GM23338 (cell line): Measurements from ENCODE around the gene HIVEP3. TPM values are rescaled to one million over a fixed set of nuclear protein-coding genes. Genes with fewer than 3 reads are reported as not detected.

Experiments
- ATAC-seq: fragments of 200-7000 bp; cut with Tn5 transposase; 3 replicates; pipeline ENCODE4 v1.9.1; 2020
- DNase-seq: peaks from one replicate; pipeline ENCODE4 v3.0.0-alpha.2; 2015; ENCODE audit warnings: low spot score
- H2AFZ ChIP-seq: fragments of 200-600 bp; sonication (generic); 2 replicates; pipeline ENCODE4 v1.8.0; 2016; ENCODE audit warnings: antibody characterized with exemption, mild to moderate bottlenecking, moderate library complexity
- H3F3A ChIP-seq: fragments of 200-600 bp; sonication (generic); replicated peaks from 2 replicates; pipeline ENCODE4 v1.8.0; 2017; ENCODE audit warnings: antibody characterized with exemption, mixed run types, low read depth
- H3K27ac ChIP-seq: fragments of 200-600 bp; sonication (generic); 2 replicates; pipeline ENCODE4 v1.6.1; 2016; ENCODE audit warnings: low read depth
- H3K27me3 ChIP-seq: fragments of 200-600 bp; sonication (generic); 2 replicates; pipeline ENCODE4 v1.8.0; 2016; ENCODE audit warnings: mild to moderate bottlenecking, mixed run types, moderate library complexity; ENCODE audit not compliant: insufficient read depth
- H3K36me3 ChIP-seq: fragments of 200-600 bp; sonication (generic); 2 replicates; pipeline ENCODE4 v1.8.0; 2016; ENCODE audit warnings: mild to moderate bottlenecking; ENCODE audit not compliant: insufficient read depth
- H3K4me1 ChIP-seq: fragments of 200-600 bp; sonication (generic); 2 replicates; pipeline ENCODE4 v1.8.0; 2016; ENCODE audit warnings: mild to moderate bottlenecking, moderate library complexity; ENCODE audit not compliant: insufficient read depth
- H3K4me2 ChIP-seq: fragments of 200-600 bp; sonication (generic); 2 replicates; pipeline ENCODE4 v1.7.1; 2017; ENCODE audit warnings: mixed run types
- H3K4me3 ChIP-seq: fragments of 200-600 bp; sonication (generic); 2 replicates; pipeline ENCODE4 v1.6.1; 2016; ENCODE audit warnings: mixed run types
- H3K79me2 ChIP-seq: fragments of 200-600 bp; sonication (generic); replicated peaks from 2 replicates; pipeline ENCODE4 v1.8.0; 2017; ENCODE audit warnings: mild to moderate bottlenecking; ENCODE audit not compliant: insufficient read depth
- H3K9me2 ChIP-seq: fragments of 200-600 bp; sonication (generic); 2 replicates; pipeline ENCODE4 v1.8.0; 2017; ENCODE audit not compliant: insufficient read depth
- H4K20me1 ChIP-seq: fragments of 200-600 bp; sonication (generic); replicated peaks from 2 replicates; pipeline ENCODE4 v1.8.0; 2017; ENCODE audit warnings: mild to moderate bottlenecking; ENCODE audit not compliant: insufficient read depth
- H3K27ac Mint-ChIP-seq: 2 replicates; pipeline ENCODE4 v1.8.0; 2020; ENCODE audit warnings: inconsistent platforms, mild to moderate bottlenecking, moderate library complexity, mixed read lengths
- H3K27me3 Mint-ChIP-seq: 3 replicates; pipeline ENCODE4 v1.8.0; 2022; ENCODE audit warnings: low read depth, mild to moderate bottlenecking, moderate library complexity, mixed read lengths, inconsistent platforms; ENCODE audit not compliant: insufficient read depth, poor library complexity
- H3K36me3 Mint-ChIP-seq: 3 replicates; pipeline ENCODE4 v1.8.0; 2021; ENCODE audit warnings: low read depth, mild to moderate bottlenecking, inconsistent platforms, moderate library complexity, mixed read lengths
- H3K4me1 Mint-ChIP-seq: 3 replicates; pipeline ENCODE4 v1.8.0; 2020; ENCODE audit warnings: mild to moderate bottlenecking, inconsistent platforms, mixed read lengths
- H3K4me3 Mint-ChIP-seq: 3 replicates; pipeline ENCODE4 v1.8.0; 2021; ENCODE audit warnings: moderate library complexity, mild to moderate bottlenecking, inconsistent platforms, mixed read lengths
- H3K9me3 Mint-ChIP-seq: 3 replicates; pipeline ENCODE4 v1.8.0; 2020; ENCODE audit warnings: moderate library complexity, mild to moderate bottlenecking, inconsistent platforms, mixed read lengths
- CREB1 ChIP-seq: fragments of 250-450 bp; sonication (Bioruptor Pico); IDR thresholded peaks from 2 replicates; pipeline ENCODE4 v1.5.0; 2020; ENCODE audit warnings: low read depth, mild to moderate bottlenecking, moderate library complexity
- JUNB ChIP-seq: IDR thresholded peaks from one replicate; pipeline ENCODE4 v1.6.1; 2016; ENCODE audit warnings: antibody characterized with exemption; ENCODE audit not compliant: unreplicated experiment
- NANOG ChIP-seq: IDR thresholded peaks from 2 replicates; pipeline ENCODE4 v1.6.1; 2016; ENCODE audit warnings: antibody characterized with exemption, borderline replicate concordance
- POLR2AphosphoS5 ChIP-seq: IDR thresholded peaks from 2 replicates; pipeline ENCODE4 v1.6.1; 2016; ENCODE audit warnings: antibody characterized with exemption, low read depth
- ZNF331 ChIP-seq: fragments of 250-450 bp; sonication (Bioruptor Pico); IDR thresholded peaks from 2 replicates; pipeline ENCODE4 v1.5.0; 2020; ENCODE audit warnings: low read depth, mild to moderate bottlenecking, moderate library complexity
- polyA plus RNA-seq: library from polyadenylated mRNA; unstranded; fragments of >200 nt; fragmentation: Nextera tagmentation; extraction: Ambion mirVana; gene quantifications from 2 replicates; pipeline ENCODE4 v1.2.1, GENCODE V29; 2016
- total RNA-seq: library from RNA; depleted of rRNA; stranded (reverse); fragments of >200 nt; shearing (Covaris generic); gene quantifications from 2 replicates; pipeline ENCODE4 v1.2.3, GENCODE V29; 2014
- TF ChIP-seq, protein P1 (sequence below): IDR thresholded peaks from one replicate; pipeline ENCODE4 v1.6.1; 2018; ENCODE audit warnings: antibody characterized with exemption; ENCODE audit not compliant: unreplicated experiment
- TF ChIP-seq, protein P2 (sequence below): fragments of 250-450 bp; sonication (Bioruptor Pico); IDR thresholded peaks from 2 replicates; pipeline ENCODE4 v1.5.0; 2020; ENCODE audit warnings: mild to moderate bottlenecking, moderate library complexity
- TF ChIP-seq, protein P3 (sequence below), 2 experiments: fragments of 200-600 bp in 1 of 2; sonication (generic) in 1 of 2; conservative IDR thresholded peaks; 2 replicates each; pipeline versions ENCODE4 v1.5.1 to v1.6.1; 2016 to 2017; ENCODE audit warnings: antibody characterized with exemption in 2 of 2, low read depth in 2 of 2, mild to moderate bottlenecking in 2 of 2, moderate library complexity in 1 of 2

The HIVEP3 gene
- total and polyA plus RNA-seq, 2 experiments from 2014 or later = 0.14 to 0.24 TPM

DNA sequence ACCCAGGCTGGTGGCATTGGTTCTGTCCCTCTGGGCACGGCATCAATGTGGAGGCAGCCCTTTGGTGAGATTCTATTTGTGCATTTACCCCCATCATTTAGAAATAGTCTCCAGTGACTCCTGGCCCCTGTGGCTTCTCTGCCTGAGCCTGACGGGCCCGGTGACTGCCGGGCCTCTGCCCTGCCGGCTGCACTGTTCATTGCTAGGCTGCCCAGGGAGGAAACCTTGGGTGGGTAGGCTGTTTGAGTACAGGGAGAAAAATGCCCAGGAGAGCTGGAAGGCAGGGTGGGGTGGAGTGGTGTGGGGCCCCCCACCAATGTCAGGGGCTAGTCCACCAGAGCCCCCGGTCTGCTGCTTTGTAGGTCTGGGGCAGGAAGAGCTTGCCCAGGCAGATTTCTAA, 410.9 kb downstream of the HIVEP3 start:
- Histone ChIP-seq H3K4me2 (no peak overlapping the region), H2AFZ (peak overlapping the region; percentile 85; the same call in 1 of the 2 replicates), H3K4me1 (no peaks in the 10 kb centered on the region), H3K9me2 (no peaks in the 10 kb centered on the region; the same call in 1 of the 2 replicates), H3K79me2 (no peaks in the 10 kb centered on the region), H3K4me3 (no peak overlapping the region), H3K36me3 (no peaks in the 10 kb centered on the region), H3K27me3 (no peaks in the 10 kb centered on the region), H3K27ac (no peak overlapping the region), H3F3A (no peaks in the 10 kb centered on the region), H4K20me1 (no peaks in the 10 kb centered on the region)
- ATAC-seq = no peak
- Mint-ChIP-seq H3K9me3 (no peaks in the 10 kb centered on the region; the same call in 2 of the 3 replicates), H3K4me1 (peaks cover 19% of the 10 kb centered on the region), H3K36me3 (no peaks in the 10 kb centered on the region; the same call in 2 of the 3 replicates), H3K4me3 (no peak overlapping the region), H3K27ac (no peak overlapping the region), H3K27me3 (peaks cover 13% of the 10 kb centered on the region)
- no peak for DNase-seq
- TF ChIP-seq CREB1 (CRISPR knock-in tag) (no peak), JUNB (no peak), ZNF331 (CRISPR knock-in tag) (no peak), NANOG (no peak), POLR2AphosphoS5 (no peak)
- TF ChIP-seq, protein P1, sequence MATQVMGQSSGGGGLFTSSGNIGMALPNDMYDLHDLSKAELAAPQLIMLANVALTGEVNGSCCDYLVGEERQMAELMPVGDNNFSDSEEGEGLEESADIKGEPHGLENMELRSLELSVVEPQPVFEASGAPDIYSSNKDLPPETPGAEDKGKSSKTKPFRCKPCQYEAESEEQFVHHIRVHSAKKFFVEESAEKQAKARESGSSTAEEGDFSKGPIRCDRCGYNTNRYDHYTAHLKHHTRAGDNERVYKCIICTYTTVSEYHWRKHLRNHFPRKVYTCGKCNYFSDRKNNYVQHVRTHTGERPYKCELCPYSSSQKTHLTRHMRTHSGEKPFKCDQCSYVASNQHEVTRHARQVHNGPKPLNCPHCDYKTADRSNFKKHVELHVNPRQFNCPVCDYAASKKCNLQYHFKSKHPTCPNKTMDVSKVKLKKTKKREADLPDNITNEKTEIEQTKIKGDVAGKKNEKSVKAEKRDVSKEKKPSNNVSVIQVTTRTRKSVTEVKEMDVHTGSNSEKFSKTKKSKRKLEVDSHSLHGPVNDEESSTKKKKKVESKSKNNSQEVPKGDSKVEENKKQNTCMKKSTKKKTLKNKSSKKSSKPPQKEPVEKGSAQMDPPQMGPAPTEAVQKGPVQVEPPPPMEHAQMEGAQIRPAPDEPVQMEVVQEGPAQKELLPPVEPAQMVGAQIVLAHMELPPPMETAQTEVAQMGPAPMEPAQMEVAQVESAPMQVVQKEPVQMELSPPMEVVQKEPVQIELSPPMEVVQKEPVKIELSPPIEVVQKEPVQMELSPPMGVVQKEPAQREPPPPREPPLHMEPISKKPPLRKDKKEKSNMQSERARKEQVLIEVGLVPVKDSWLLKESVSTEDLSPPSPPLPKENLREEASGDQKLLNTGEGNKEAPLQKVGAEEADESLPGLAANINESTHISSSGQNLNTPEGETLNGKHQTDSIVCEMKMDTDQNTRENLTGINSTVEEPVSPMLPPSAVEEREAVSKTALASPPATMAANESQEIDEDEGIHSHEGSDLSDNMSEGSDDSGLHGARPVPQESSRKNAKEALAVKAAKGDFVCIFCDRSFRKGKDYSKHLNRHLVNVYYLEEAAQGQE = no peak
- TF ChIP-seq, protein P2, sequence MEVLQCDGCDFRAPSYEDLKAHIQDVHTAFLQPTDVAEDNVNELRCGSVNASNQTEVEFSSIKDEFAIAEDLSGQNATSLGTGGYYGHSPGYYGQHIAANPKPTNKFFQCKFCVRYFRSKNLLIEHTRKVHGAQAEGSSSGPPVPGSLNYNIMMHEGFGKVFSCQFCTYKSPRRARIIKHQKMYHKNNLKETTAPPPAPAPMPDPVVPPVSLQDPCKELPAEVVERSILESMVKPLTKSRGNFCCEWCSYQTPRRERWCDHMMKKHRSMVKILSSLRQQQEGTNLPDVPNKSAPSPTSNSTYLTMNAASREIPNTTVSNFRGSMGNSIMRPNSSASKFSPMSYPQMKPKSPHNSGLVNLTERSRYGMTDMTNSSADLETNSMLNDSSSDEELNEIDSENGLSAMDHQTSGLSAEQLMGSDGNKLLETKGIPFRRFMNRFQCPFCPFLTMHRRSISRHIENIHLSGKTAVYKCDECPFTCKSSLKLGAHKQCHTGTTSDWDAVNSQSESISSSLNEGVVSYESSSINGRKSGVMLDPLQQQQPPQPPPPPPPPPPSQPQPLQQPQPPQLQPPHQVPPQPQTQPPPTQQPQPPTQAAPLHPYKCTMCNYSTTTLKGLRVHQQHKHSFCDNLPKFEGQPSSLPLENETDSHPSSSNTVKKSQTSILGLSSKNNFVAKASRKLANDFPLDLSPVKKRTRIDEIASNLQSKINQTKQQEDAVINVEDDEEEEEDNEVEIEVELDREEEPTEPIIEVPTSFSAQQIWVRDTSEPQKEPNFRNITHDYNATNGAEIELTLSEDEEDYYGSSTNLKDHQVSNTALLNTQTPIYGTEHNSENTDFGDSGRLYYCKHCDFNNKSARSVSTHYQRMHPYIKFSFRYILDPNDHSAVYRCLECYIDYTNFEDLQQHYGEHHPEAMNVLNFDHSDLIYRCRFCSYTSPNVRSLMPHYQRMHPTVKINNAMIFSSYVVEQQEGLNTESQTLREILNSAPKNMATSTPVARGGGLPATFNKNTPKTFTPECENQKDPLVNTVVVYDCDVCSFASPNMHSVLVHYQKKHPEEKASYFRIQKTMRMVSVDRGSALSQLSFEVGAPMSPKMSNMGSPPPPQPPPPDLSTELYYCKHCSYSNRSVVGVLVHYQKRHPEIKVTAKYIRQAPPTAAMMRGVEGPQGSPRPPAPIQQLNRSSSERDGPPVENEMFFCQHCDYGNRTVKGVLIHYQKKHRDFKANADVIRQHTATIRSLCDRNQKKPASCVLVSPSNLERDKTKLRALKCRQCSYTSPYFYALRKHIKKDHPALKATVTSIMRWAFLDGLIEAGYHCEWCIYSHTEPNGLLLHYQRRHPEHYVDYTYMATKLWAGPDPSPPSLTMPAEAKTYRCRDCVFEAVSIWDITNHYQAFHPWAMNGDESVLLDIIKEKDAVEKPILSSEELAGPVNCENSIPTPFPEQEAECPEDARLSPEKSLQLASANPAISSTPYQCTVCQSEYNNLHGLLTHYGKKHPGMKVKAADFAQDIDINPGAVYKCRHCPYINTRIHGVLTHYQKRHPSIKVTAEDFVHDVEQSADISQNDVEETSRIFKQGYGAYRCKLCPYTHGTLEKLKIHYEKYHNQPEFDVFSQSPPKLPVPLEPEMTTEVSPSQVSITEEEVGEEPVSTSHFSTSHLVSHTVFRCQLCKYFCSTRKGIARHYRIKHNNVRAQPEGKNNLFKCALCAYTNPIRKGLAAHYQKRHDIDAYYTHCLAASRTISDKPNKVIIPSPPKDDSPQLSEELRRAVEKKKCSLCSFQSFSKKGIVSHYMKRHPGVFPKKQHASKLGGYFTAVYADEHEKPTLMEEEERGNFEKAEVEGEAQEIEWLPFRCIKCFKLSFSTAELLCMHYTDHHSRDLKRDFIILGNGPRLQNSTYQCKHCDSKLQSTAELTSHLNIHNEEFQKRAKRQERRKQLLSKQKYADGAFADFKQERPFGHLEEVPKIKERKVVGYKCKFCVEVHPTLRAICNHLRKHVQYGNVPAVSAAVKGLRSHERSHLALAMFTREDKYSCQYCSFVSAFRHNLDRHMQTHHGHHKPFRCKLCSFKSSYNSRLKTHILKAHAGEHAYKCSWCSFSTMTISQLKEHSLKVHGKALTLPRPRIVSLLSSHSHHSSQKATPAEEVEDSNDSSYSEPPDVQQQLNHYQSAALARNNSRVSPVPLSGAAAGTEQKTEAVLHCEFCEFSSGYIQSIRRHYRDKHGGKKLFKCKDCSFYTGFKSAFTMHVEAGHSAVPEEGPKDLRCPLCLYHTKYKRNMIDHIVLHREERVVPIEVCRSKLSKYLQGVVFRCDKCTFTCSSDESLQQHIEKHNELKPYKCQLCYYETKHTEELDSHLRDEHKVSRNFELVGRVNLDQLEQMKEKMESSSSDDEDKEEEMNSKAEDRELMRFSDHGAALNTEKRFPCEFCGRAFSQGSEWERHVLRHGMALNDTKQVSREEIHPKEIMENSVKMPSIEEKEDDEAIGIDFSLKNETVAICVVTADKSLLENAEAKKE (CRISPR knock-in tag) = no peak
- TF ChIP-seq, protein P3, sequence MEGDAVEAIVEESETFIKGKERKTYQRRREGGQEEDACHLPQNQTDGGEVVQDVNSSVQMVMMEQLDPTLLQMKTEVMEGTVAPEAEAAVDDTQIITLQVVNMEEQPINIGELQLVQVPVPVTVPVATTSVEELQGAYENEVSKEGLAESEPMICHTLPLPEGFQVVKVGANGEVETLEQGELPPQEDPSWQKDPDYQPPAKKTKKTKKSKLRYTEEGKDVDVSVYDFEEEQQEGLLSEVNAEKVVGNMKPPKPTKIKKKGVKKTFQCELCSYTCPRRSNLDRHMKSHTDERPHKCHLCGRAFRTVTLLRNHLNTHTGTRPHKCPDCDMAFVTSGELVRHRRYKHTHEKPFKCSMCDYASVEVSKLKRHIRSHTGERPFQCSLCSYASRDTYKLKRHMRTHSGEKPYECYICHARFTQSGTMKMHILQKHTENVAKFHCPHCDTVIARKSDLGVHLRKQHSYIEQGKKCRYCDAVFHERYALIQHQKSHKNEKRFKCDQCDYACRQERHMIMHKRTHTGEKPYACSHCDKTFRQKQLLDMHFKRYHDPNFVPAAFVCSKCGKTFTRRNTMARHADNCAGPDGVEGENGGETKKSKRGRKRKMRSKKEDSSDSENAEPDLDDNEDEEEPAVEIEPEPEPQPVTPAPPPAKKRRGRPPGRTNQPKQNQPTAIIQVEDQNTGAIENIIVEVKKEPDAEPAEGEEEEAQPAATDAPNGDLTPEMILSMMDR (conservative IDR thresholded peaks at IDR 0.05; ENCODE audit: low read depth in 2 of 2) = no peak
